HEK293 (cell line): ENCODE data around the gene CD300LG.

Experiments used
- CTCF ChIA-PET: fragments of 350-600 bp; formaldehyde crosslinking; extraction: SDS; loops from one replicate; lab custom pipeline; 2021; ENCODE audit warnings: antibody characterized with exemption; lab: Yijun Ruan, JAX
- POLR2A ChIA-PET: fragments of 300-600 bp; formaldehyde crosslinking; extraction: SDS; loops from one replicate; lab custom pipeline; 2020; ENCODE audit warnings: antibody characterized with exemption, inconsistent platforms; lab: Yijun Ruan, JAX
- H3K27ac ChIP-seq: fragments of 200-500 bp; sonication (Bioruptor generic); 2 replicates; pipeline ENCODE4 v1.5.1; 2014; ENCODE audit warnings: low read depth, low read length, control low read depth, inconsistent platforms; ENCODE audit errors: extremely low read depth
- H3K36me3 ChIP-seq, 2 experiments: fragments of 200-500 bp in 1 of 2; sonication (Bioruptor generic) in 1 of 2; 1 replicate in 1 of 2; 2 replicates in 1 of 2; pipeline ENCODE4 v1.5.1; 2014 to 2017; ENCODE audit warnings: inconsistent platforms in 2 of 2, low read length in 2 of 2; ENCODE audit not compliant: control insufficient read depth in 2 of 2, insufficient read depth in 1 of 2
- H3K4me1 ChIP-seq: fragments of 200-500 bp; sonication (Bioruptor generic); 2 replicates; pipeline ENCODE4 v1.5.1; 2014; ENCODE audit warnings: mild to moderate bottlenecking, low read length, inconsistent platforms; ENCODE audit not compliant: control insufficient read depth, insufficient read depth
- H3K4me3 ChIP-seq: 2 replicates; pipeline ENCODE4 v1.5.1; 2011; ENCODE audit warnings: low read depth, mild to moderate bottlenecking, control low read depth, low read length, moderate library complexity
- H3K9me3 ChIP-seq: fragments of 200-500 bp; sonication (Bioruptor generic); 2 replicates; pipeline ENCODE4 v1.5.1; 2014; ENCODE audit warnings: low read depth, low read length, inconsistent platforms; ENCODE audit not compliant: control insufficient read depth, insufficient read depth
- FEZF1 ChIP-seq: fragments of 450-650 bp; formaldehyde crosslinking; IDR thresholded peaks from 2 replicates; pipeline ENCODE4 v1.5.1; 2016; ENCODE audit warnings: missing biosample characterization, missing genetic modification characterization
- GLIS2 ChIP-seq: fragments of 450-650 bp; formaldehyde crosslinking; IDR thresholded peaks from 2 replicates; pipeline ENCODE4 v1.5.1; 2016; ENCODE audit warnings: missing biosample characterization, missing genetic modification characterization
- KLF7 ChIP-seq: fragments of 450-650 bp; formaldehyde crosslinking; IDR thresholded peaks from 2 replicates; pipeline ENCODE4 v1.5.1; 2016; ENCODE audit warnings: missing biosample characterization, missing genetic modification characterization, borderline replicate concordance
- PRDM1 ChIP-seq: fragments of 450-650 bp; formaldehyde crosslinking; IDR thresholded peaks from 2 replicates; pipeline ENCODE4; 2016; ENCODE audit warnings: missing biosample characterization, missing genetic modification characterization
- SETDB1 ChIP-seq: IDR thresholded peaks from one replicate; pipeline ENCODE4 v1.6.1; 2017; ENCODE audit warnings: mild to moderate bottlenecking, low read length, moderate library complexity, mixed read lengths; ENCODE audit not compliant: insufficient read length
- ZBTB20 ChIP-seq: fragments of 450-650 bp; formaldehyde crosslinking; IDR thresholded peaks from 2 replicates; pipeline ENCODE4 v1.5.1; 2016; ENCODE audit warnings: missing biosample characterization, missing genetic modification characterization
- ZBTB48 ChIP-seq: fragments of 450-650 bp; formaldehyde crosslinking; IDR thresholded peaks from 2 replicates; pipeline ENCODE4 v1.5.1; 2016; ENCODE audit warnings: missing biosample characterization, missing genetic modification characterization
- ZBTB7A ChIP-seq: fragments of 450-650 bp; formaldehyde crosslinking; IDR thresholded peaks from 2 replicates; pipeline ENCODE4 v1.5.1; 2016; ENCODE audit warnings: low read depth, missing biosample characterization, missing genetic modification characterization
- ZEB2 ChIP-seq: fragments of 450-650 bp; formaldehyde crosslinking; IDR thresholded peaks from 2 replicates; pipeline ENCODE4 v1.5.1; 2016; ENCODE audit warnings: missing biosample characterization, missing genetic modification characterization
- ZFP69B ChIP-seq: fragments of 450-650 bp; formaldehyde crosslinking; IDR thresholded peaks from 2 replicates; pipeline ENCODE4 v1.5.1; 2016; ENCODE audit warnings: missing biosample characterization, missing genetic modification characterization
- ZIC2 ChIP-seq: fragments of 450-650 bp; formaldehyde crosslinking; IDR thresholded peaks from 2 replicates; pipeline ENCODE4 v1.5.1; 2016; ENCODE audit warnings: missing biosample characterization, missing genetic modification characterization
- ZNF132 ChIP-seq: fragments of 450-650 bp; formaldehyde crosslinking; IDR thresholded peaks from 2 replicates; pipeline ENCODE4 v1.5.1; 2017; ENCODE audit warnings: missing biosample characterization, missing genetic modification characterization, borderline replicate concordance
- ZNF133 ChIP-seq: fragments of 450-650 bp; formaldehyde crosslinking; IDR thresholded peaks from 2 replicates; pipeline ENCODE4 v1.5.1; 2016; ENCODE audit warnings: missing biosample characterization, missing genetic modification characterization
- ZNF184 ChIP-seq: fragments of 450-650 bp; IDR thresholded peaks from 2 replicates; pipeline ENCODE4 v1.5.1; 2018; ENCODE audit warnings: missing biosample characterization, mild to moderate bottlenecking, missing genetic modification characterization
- ZNF211 ChIP-seq: fragments of 450-650 bp; formaldehyde crosslinking; IDR thresholded peaks from 2 replicates; pipeline ENCODE4 v1.5.1; 2016; ENCODE audit warnings: low read depth, missing biosample characterization, missing genetic modification characterization
- ZNF423 ChIP-seq: fragments of 450-650 bp; formaldehyde crosslinking; IDR thresholded peaks from 2 replicates; pipeline ENCODE4 v1.5.1; 2016; ENCODE audit warnings: missing biosample characterization, missing genetic modification characterization
- ZNF521 ChIP-seq: fragments of 450-650 bp; formaldehyde crosslinking; IDR thresholded peaks from 2 replicates; pipeline ENCODE4 v1.5.1; 2017; ENCODE audit warnings: missing biosample characterization, mild to moderate bottlenecking, missing genetic modification characterization
- ZNF600 ChIP-seq: fragments of 450-650 bp; formaldehyde crosslinking; IDR thresholded peaks from 2 replicates; pipeline ENCODE4 v1.5.1; 2016; ENCODE audit warnings: missing biosample characterization, missing genetic modification characterization
- ZNF626 ChIP-seq: fragments of 450-650 bp; sonication (Bioruptor Pico); formaldehyde crosslinking; IDR thresholded peaks from 2 replicates; pipeline ENCODE4 v1.5.1; 2018; ENCODE audit warnings: missing biosample characterization, missing genetic modification characterization, inconsistent platforms
- ZNF658 ChIP-seq: fragments of 450-650 bp; formaldehyde crosslinking; IDR thresholded peaks from 2 replicates; pipeline ENCODE4; 2016; ENCODE audit warnings: missing biosample characterization, missing genetic modification characterization
- TF ChIP-seq, protein P1 (sequence below): fragments of 450-650 bp; formaldehyde crosslinking; IDR thresholded peaks from 2 replicates; pipeline ENCODE4 v1.5.1; 2016; ENCODE audit warnings: missing biosample characterization, missing genetic modification characterization
- TF ChIP-seq, protein P2 (sequence below): fragments of 450-650 bp; formaldehyde crosslinking; IDR thresholded peaks from 2 replicates; pipeline ENCODE4 v1.5.1; 2016; ENCODE audit warnings: missing biosample characterization, missing genetic modification characterization
- TF ChIP-seq, protein P3 (sequence below): fragments of 450-650 bp; formaldehyde crosslinking; IDR thresholded peaks from 2 replicates; pipeline ENCODE4 v1.5.1; 2016; ENCODE audit warnings: missing biosample characterization, missing genetic modification characterization
- TF ChIP-seq, protein P4 (sequence below): fragments of 450-650 bp; formaldehyde crosslinking; IDR thresholded peaks from 2 replicates; pipeline ENCODE4 v1.5.1; 2016; ENCODE audit warnings: missing biosample characterization, missing genetic modification characterization

The CD300LG gene

DNA sequence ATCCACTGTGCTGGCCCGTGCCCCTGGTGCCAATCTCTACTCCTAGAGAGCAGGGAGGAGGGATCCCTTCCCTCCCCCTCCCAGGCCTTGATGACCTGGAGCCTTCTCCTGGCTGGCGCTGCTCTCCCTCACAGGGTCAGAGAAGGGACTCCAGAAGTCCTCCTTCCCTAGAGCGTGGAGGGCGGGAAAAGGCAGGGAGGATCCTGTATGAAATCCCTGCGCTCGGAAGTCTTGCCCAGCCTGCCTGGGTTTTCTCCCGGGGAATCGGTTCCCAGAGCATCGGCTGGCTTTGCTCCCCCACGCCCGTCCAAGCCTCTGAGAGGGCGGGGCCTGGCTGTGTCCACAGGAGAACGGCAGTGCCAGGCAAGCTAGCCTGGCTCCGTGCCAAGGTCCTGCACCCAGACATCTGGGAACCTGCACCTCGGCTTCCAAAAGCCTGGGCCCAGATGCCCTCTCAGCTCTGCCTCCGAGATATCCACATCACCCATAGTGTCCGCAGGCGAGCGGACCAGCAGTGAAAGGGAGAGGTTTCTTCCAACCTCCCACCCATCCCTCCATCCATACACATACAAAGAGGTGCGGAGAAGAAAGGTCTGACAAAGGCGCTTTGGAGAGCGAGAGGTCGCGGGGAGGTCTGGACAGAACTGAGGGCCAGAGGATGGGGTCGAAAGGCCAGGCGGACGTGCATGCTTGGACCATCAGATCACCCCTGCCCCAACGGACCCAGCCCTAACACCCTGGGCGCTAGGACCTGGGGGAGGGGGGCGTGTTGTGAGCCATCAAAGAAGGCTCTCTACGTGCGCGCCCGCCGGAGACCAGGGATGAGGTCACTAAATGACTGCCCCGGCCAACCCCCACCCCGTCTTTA, 59.2 kb downstream of the CD300LG start:
- Histone ChIP-seq H3K4me1 (peaks cover 14% of the 10 kb centered on the region; the same call in 1 of the 2 replicates), H3K9me3 (no peaks in the 10 kb centered on the region), H3K27ac (no peak overlapping the region), H3K4me3 (peak overlapping the region; percentile 47), H3K36me3 (no peaks in the 10 kb centered on the region)
- POLR2A ChIA-PET = interaction anchor here (0.5 to 0.6 kb wide), 2 partner anchors 13 to 258 kb away, joined by 3 to 6 read pairs; no protein-coding TSS in a partner anchor
- CTCF ChIA-PET = interaction anchor here (0.7 to 4.4 kb wide), 7 partner anchors 11 to 60 kb away, joined by 3 to 22 read pairs (median 5); no protein-coding TSS in a partner anchor
- TF ChIP-seq ZNF132 (tag by site-specific recombination) (no peak), ZNF600 (tag by site-specific recombination) (peak; percentile 88), GLIS2 (tag by site-specific recombination) (peak; percentile 53; the same call in 1 of the 2 replicates), ZNF133 (tag by site-specific recombination) (no peak), FEZF1 (tag by site-specific recombination) (no peak), ZNF423 (tag by site-specific recombination) (no peak; the same call in 1 of the 2 replicates), ZNF626 (tag by site-specific recombination) (no peak), ZNF211 (tag by site-specific recombination) (no peak), ZFP69B (tag by site-specific recombination) (peak; percentile 98), ZBTB20 (tag by site-specific recombination) (0 out of 2 replicates have a peak, but pooled peaks have one; percentile 57), ZBTB48 (tag by site-specific recombination) (peak; percentile 87), ZIC2 (tag by site-specific recombination) (no peak), ZNF184 (tag by site-specific recombination) (peak; percentile 44; the same call in 1 of the 2 replicates), ZBTB7A (tag by site-specific recombination) (no peak), SETDB1 (no peak), ZNF658 (tag by site-specific recombination) (no peak), KLF7 (tag by site-specific recombination) (peak; percentile 92), ZNF521 (tag by site-specific recombination) (no peak), PRDM1 (peak; percentile 43; the same call in 1 of the 2 replicates), ZEB2 (no peak; the same call in 1 of the 2 replicates)
- TF ChIP-seq, protein P1, sequence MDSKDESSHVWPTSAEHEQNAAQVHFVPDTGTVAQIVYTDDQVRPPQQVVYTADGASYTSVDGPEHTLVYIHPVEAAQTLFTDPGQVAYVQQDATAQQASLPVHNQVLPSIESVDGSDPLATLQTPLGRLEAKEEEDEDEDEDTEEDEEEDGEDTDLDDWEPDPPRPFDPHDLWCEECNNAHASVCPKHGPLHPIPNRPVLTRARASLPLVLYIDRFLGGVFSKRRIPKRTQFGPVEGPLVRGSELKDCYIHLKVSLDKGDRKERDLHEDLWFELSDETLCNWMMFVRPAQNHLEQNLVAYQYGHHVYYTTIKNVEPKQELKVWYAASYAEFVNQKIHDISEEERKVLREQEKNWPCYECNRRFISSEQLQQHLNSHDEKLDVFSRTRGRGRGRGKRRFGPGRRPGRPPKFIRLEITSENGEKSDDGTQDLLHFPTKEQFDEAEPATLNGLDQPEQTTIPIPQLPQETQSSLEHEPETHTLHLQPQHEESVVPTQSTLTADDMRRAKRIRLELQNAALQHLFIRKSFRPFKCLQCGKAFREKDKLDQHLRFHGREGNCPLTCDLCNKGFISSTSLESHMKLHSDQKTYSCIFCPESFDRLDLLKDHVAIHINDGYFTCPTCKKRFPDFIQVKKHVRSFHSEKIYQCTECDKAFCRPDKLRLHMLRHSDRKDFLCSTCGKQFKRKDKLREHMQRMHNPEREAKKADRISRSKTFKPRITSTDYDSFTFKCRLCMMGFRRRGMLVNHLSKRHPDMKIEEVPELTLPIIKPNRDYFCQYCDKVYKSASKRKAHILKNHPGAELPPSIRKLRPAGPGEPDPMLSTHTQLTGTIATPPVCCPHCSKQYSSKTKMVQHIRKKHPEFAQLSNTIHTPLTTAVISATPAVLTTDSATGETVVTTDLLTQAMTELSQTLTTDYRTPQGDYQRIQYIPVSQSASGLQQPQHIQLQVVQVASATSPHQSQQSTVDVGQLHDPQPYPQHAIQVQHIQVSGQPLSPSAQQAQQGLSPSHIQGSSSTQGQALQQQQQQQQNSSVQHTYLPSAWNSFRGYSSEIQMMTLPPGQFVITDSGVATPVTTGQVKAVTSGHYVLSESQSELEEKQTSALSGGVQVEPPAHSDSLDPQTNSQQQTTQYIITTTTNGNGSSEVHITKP = peak; percentile 97
- TF ChIP-seq, protein P2, sequence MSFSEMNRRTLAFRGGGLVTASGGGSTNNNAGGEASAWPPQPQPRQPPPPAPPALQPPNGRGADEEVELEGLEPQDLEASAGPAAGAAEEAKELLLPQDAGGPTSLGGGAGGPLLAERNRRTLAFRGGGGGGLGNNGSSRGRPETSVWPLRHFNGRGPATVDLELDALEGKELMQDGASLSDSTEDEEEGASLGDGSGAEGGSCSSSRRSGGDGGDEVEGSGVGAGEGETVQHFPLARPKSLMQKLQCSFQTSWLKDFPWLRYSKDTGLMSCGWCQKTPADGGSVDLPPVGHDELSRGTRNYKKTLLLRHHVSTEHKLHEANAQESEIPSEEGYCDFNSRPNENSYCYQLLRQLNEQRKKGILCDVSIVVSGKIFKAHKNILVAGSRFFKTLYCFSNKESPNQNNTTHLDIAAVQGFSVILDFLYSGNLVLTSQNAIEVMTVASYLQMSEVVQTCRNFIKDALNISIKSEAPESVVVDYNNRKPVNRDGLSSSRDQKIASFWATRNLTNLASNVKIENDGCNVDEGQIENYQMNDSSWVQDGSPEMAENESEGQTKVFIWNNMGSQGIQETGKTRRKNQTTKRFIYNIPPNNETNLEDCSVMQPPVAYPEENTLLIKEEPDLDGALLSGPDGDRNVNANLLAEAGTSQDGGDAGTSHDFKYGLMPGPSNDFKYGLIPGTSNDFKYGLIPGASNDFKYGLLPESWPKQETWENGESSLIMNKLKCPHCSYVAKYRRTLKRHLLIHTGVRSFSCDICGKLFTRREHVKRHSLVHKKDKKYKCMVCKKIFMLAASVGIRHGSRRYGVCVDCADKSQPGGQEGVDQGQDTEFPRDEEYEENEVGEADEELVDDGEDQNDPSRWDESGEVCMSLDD = peak; percentile 38; the same call in 1 of the 2 replicates
- TF ChIP-seq, protein P3, sequence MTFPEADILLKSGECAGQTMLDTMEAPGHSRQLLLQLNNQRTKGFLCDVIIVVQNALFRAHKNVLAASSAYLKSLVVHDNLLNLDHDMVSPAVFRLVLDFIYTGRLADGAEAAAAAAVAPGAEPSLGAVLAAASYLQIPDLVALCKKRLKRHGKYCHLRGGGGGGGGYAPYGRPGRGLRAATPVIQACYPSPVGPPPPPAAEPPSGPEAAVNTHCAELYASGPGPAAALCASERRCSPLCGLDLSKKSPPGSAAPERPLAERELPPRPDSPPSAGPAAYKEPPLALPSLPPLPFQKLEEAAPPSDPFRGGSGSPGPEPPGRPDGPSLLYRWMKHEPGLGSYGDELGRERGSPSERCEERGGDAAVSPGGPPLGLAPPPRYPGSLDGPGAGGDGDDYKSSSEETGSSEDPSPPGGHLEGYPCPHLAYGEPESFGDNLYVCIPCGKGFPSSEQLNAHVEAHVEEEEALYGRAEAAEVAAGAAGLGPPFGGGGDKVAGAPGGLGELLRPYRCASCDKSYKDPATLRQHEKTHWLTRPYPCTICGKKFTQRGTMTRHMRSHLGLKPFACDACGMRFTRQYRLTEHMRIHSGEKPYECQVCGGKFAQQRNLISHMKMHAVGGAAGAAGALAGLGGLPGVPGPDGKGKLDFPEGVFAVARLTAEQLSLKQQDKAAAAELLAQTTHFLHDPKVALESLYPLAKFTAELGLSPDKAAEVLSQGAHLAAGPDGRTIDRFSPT (tag by site-specific recombination) = peak; percentile 71
- TF ChIP-seq, protein P4, sequence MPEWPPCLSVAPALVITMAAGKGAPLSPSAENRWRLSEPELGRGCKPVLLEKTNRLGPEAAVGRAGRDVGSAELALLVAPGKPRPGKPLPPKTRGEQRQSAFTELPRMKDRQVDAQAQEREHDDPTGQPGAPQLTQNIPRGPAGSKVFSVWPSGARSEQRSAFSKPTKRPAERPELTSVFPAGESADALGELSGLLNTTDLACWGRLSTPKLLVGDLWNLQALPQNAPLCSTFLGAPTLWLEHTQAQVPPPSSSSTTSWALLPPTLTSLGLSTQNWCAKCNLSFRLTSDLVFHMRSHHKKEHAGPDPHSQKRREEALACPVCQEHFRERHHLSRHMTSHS (tag by site-specific recombination) = no peak
